ENCODE data around the gene SYT14.
"Not testable (repeated sequence)": the region's sequence is repeated elsewhere in the genome, so short reads cannot be mapped to it uniquely, and the experiment has no call there.

The SYT14 gene

GRCh38 chr1:210003501-210003900 is 65.5 kb downstream of the SYT14 start:
- in situ Hi-C loops (cut with MboI; ENCODE audit: low pct_unique_long_range_greater_than_20kb, low sequenced_read_pairs), result no loop called here
- DNase-seq, result no peak

- DNase-seq, result no peak
- in situ Hi-C loops (cut with MboI; ENCODE audit: low pct_unique_long_range_greater_than_20kb, low sequenced_read_pairs), result no loop called here
These were observed 72.1 kb downstream of the SYT14 start for GRCh38 chr1:210010161-210010560.

- in situ Hi-C loops (cut with MboI; ENCODE audit: low pct_unique_long_range_greater_than_20kb, low sequenced_read_pairs), result no loop called here
- no peak for DNase-seq
These were observed 83.3 kb downstream of the SYT14 start for GRCh38 chr1:210021145-210021860.

- no peak for DNase-seq
- in situ Hi-C loops (cut with MboI; ENCODE audit: low pct_unique_long_range_greater_than_20kb, low sequenced_read_pairs), result no loop called here
These were observed 84.0 kb downstream of the SYT14 start for GRCh38 chr1:210022044-210022443.

- in situ Hi-C loops (cut with MboI; ENCODE audit: low pct_unique_long_range_greater_than_20kb, low sequenced_read_pairs), result no loop called here
- DNase-seq, result no peak
These were observed 86.3 kb downstream of the SYT14 start for GRCh38 chr1:210024282-210024681.

- no peak for DNase-seq
- in situ Hi-C loops (cut with MboI; ENCODE audit: low pct_unique_long_range_greater_than_20kb, low sequenced_read_pairs), result no loop called here
These were observed 87.0 kb downstream of the SYT14 start for GRCh38 chr1:210024996-210025395.

GRCh38 chr1:210025870-210026269 is 87.9 kb downstream of the SYT14 start:
- in situ Hi-C loops (cut with MboI; ENCODE audit: low pct_unique_long_range_greater_than_20kb, low sequenced_read_pairs), result no loop called here
- no peak for DNase-seq

GRCh38 chr1:210027994-210028393 is 90.0 kb downstream of the SYT14 start:
- in situ Hi-C loops (cut with MboI; ENCODE audit: low pct_unique_long_range_greater_than_20kb, low sequenced_read_pairs), result no loop called here
- no peak for DNase-seq

GRCh38 chr1:210031473-210031872 is 93.5 kb downstream of the SYT14 start:
- in situ Hi-C loops (cut with MboI; ENCODE audit: low pct_unique_long_range_greater_than_20kb, low sequenced_read_pairs), result no loop called here
- no peak for DNase-seq

- in situ Hi-C loops (cut with MboI; ENCODE audit: low pct_unique_long_range_greater_than_20kb, low sequenced_read_pairs), result no loop called here
These were observed 105.0 kb downstream of the SYT14 start for GRCh38 chr1:210043058-210043457.

GRCh38 chr1:210049616-210050015 is 111.6 kb downstream of the SYT14 start:
- in situ Hi-C loops (cut with MboI; ENCODE audit: low pct_unique_long_range_greater_than_20kb, low sequenced_read_pairs), result no loop called here

More at GRCh38 chr1:210043058-210043457, 105.0 kb downstream of the SYT14 start:
- DNase-seq, result no peak

GRCh38 chr1:210050491-210050890 is 112.5 kb downstream of the SYT14 start:
- in situ Hi-C loops (cut with MboI; ENCODE audit: low pct_unique_long_range_greater_than_20kb, low sequenced_read_pairs); DNase-seq: not testable (repeated sequence)

More at GRCh38 chr1:210049616-210050015, 111.6 kb downstream of the SYT14 start:
- no peak for DNase-seq

GRCh38 chr1:210053126-210053525 is 115.1 kb downstream of the SYT14 start:
- in situ Hi-C loops (cut with MboI; ENCODE audit: low pct_unique_long_range_greater_than_20kb, low sequenced_read_pairs), result no loop called here
- DNase-seq, result no peak

- in situ Hi-C loops (cut with MboI; ENCODE audit: low pct_unique_long_range_greater_than_20kb, low sequenced_read_pairs), result no loop called here
- no peak for DNase-seq
These were observed 119.6 kb downstream of the SYT14 start for GRCh38 chr1:210057593-210057992.

- in situ Hi-C loops (cut with MboI; ENCODE audit: low pct_unique_long_range_greater_than_20kb, low sequenced_read_pairs), result no loop called here
- DNase-seq, result no peak
These were observed 124.0 kb downstream of the SYT14 start for GRCh38 chr1:210061992-210062391.

GRCh38 chr1:210070531-210070930 is 132.5 kb downstream of the SYT14 start:
- in situ Hi-C loops (cut with MboI; ENCODE audit: low pct_unique_long_range_greater_than_20kb, low sequenced_read_pairs), result no loop called here
- DNase-seq, result no peak

GRCh38 chr1:210072129-210072528 is 134.1 kb downstream of the SYT14 start:
- no peak for DNase-seq
- in situ Hi-C loops (cut with MboI; ENCODE audit: low pct_unique_long_range_greater_than_20kb, low sequenced_read_pairs), result no loop called here

GRCh38 chr1:210072896-210073504 is 135.0 kb downstream of the SYT14 start:
- DNase-seq, result no peak
- in situ Hi-C loops (cut with MboI; ENCODE audit: low pct_unique_long_range_greater_than_20kb, low sequenced_read_pairs), result no loop called here

GRCh38 chr1:210074904-210075303 is 136.9 kb downstream of the SYT14 start:
- in situ Hi-C loops (cut with MboI; ENCODE audit: low pct_unique_long_range_greater_than_20kb, low sequenced_read_pairs), result no loop called here
- no peak for DNase-seq

- DNase-seq, result no peak
- in situ Hi-C loops (cut with MboI; ENCODE audit: low pct_unique_long_range_greater_than_20kb, low sequenced_read_pairs), result no loop called here
These were observed 138.6 kb downstream of the SYT14 start for GRCh38 chr1:210076620-210077019.

- in situ Hi-C loops (cut with MboI; ENCODE audit: low pct_unique_long_range_greater_than_20kb, low sequenced_read_pairs), result no loop called here
- no peak for DNase-seq
These were observed 143.5 kb downstream of the SYT14 start for GRCh38 chr1:210081494-210081893.
